Activated naive CD4-positive, alpha-beta T cell treated with anti-CD3 and anti-CD28 coated beads, Interleukin-2, amount 10 ng/mL, durations not matched to agents 7 days and 5 days (primary cell): Measurements from ENCODE around the gene SPIRE2.
"Not testable (repeated sequence)": the region's sequence is repeated elsewhere in the genome, so short reads cannot be mapped to it uniquely, and the experiment has no call there.

Experiments used
- CTCF ChIA-PET: fragments of 350-600 bp; sonication (Branson Sonifier 250); formaldehyde crosslinking; loops from one replicate; lab custom pipeline; 2021; ENCODE audit warnings: antibody characterized with exemption; lab: Charles Lee
- DNase-seq: peaks from one replicate; pipeline ENCODE4 v3.0.0-alpha.2; 2020
- H3K27ac Mint-ChIP-seq: one replicate; pipeline ENCODE4 v1.8.0; 2021; ENCODE audit warnings: mild to moderate bottlenecking, moderate library complexity, mixed read lengths
- H3K27me3 Mint-ChIP-seq: one replicate; pipeline ENCODE4 v1.8.0; 2021; ENCODE audit warnings: mild to moderate bottlenecking, mixed read lengths
- H3K36me3 Mint-ChIP-seq: one replicate; pipeline ENCODE4 v1.8.0; 2021; ENCODE audit warnings: mixed read lengths
- H3K4me1 Mint-ChIP-seq: one replicate; pipeline ENCODE4 v1.8.0; 2021; ENCODE audit warnings: mixed read lengths
- H3K4me3 Mint-ChIP-seq: one replicate; pipeline ENCODE4 v1.8.0; 2021; ENCODE audit warnings: mild to moderate bottlenecking, moderate library complexity, mixed read lengths
- H3K9me3 Mint-ChIP-seq: one replicate; pipeline ENCODE4 v1.8.0; 2021; ENCODE audit warnings: mixed read lengths

SPIRE2 gene

DNA sequence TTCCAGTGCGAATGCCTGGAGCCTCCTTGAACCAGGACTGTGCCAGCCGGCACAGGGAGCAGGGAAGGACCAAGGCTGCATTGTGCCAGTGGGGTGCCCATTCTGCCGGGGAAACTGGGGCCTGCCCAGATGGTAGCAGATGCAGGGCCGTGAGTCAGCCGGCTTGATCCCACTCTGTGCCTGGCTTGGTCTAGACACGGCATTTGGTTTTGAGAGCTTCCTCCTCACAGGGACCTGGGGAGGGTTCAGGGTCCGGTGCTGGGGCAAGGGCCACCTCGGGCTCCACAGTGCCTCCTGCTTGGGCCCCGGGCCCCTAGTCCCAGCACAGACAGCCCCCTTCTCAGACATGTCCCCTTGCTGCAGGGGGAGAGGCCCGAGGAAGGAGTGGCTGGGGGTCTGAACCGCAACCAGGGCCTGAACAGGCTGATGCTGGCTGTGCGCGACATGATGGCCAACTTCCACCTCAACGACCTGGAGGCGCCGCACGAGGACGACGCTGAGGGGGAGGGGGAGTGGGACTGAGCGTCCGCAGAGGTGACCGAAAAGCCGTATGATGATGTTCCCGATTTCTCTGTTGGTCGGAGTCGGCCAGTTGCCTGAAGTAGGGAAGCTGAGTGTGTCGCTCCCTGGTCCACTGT, 82.6 kb downstream of the SPIRE2 start:
- CTCF ChIA-PET = interaction anchor here (0.9 to 3.9 kb wide), 11 partner anchors 8 to 211 kb away, joined by 4 to 29 read pairs (median 5); partner anchors contain the start of genes MC1R and TUBB3
- Mint-ChIP-seq H3K27me3 (peaks cover 4% of the 10 kb centered on the region), H3K36me3 (peaks cover 40% of the 10 kb centered on the region), H3K4me3 (no peak overlapping the region), H3K4me1 (peaks cover 4% of the 10 kb centered on the region), H3K9me3 (no peaks in the 10 kb centered on the region), H3K27ac (no peak overlapping the region)
- DNase-seq = no peak

DNA sequence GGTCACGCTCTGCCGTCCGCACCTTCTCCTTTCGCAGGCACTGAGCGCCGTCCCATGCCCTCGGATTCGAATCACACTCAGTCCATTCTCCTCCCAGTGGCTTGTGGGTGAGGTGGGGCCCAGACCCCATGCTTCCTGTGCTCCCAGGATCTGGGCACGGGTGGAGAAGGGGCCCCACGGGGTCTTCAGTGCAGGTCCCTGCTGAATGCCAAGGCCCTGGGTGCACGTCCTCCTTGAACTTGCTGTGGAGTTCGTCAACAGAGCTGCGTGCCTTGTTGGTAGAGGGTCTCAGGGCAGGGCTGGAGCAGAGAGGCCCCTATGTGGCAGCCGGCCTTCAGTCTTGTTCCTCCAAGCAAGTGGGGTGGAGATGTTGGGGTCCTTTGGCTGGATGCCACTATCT, 83.1 kb downstream of the SPIRE2 start:
- CTCF ChIA-PET = interaction anchor here (1.8 to 3.9 kb wide), 2 partner anchors 12 to 205 kb away, joined by 16 to 29 read pairs; partner anchors contain the start of gene TUBB3
- H3K4me3 Mint-ChIP-seq = no peak overlapping the region

DNA sequence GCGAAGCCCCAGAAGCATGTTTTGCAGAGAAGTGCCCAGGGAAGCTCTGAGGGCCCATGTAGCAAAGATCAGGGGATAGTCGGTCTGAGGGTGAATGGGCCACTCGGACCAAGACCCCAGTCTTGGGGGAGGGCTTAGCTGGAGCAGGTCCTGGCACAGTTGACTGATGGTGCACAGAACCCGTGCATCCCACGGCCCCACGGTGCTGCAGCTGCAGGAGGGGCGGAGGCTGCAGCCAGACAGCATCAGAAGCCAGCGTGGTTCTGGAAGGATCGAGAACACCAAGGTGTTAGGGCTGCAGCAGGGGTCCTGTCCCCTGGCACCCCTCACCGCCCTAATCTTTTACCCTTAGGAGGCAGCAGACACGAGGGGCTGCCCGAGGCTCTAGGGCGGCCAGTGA, 83.9 kb downstream of the SPIRE2 start:
- Mint-ChIP-seq H3K27me3 (peaks cover 5% of the 10 kb centered on the region), H3K27ac (no peak overlapping the region)

More for the DNA sequence above, 83.1 kb downstream of the SPIRE2 start:
- H3K9me3 Mint-ChIP-seq = no peaks in the 10 kb centered on the region
- no peak overlapping the region for H3K27ac Mint-ChIP-seq
- no peak for DNase-seq
- peaks cover 5% of the 10 kb centered on the region for H3K27me3 Mint-ChIP-seq
- peaks cover 7% of the 10 kb centered on the region for H3K4me1 Mint-ChIP-seq
- peaks cover 34% of the 10 kb centered on the region for H3K36me3 Mint-ChIP-seq

DNA sequence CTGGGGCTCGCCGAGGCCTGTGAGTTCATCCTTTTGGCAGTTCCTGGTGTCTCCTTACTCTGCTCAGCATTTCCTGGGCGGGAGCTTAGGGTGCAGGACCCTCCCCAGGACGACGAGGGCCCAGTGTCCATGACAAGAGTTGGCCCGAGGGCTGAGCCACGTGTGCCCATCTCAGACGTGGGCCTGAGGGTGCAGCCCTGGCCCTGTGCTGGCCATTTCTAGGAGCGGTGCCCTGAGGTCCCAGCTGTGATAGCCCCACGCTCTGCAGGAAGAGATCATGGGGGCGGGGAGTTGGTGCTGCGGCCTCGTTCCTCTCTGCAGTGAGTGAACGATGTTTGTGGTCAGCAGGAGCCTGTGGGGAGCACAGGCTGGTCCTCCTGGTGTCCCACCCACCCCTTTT, 84.4 kb downstream of the SPIRE2 start:
- Mint-ChIP-seq H3K4me1 (peaks cover 14% of the 10 kb centered on the region), H3K4me3 (no peak overlapping the region), H3K9me3 (no peaks in the 10 kb centered on the region), H3K27me3 (peaks cover 6% of the 10 kb centered on the region), H3K27ac (no peak overlapping the region), H3K36me3 (peaks cover 26% of the 10 kb centered on the region)
- CTCF ChIA-PET = no interaction called here
- DNase-seq = no peak

More for the DNA sequence above, 83.9 kb downstream of the SPIRE2 start:
- DNase-seq = no peak
- no peak overlapping the region for H3K4me3 Mint-ChIP-seq
- H3K9me3 Mint-ChIP-seq = no peaks in the 10 kb centered on the region
- H3K4me1 Mint-ChIP-seq = peaks cover 10% of the 10 kb centered on the region
- H3K36me3 Mint-ChIP-seq = peaks cover 27% of the 10 kb centered on the region
- CTCF ChIA-PET = no interaction called here

DNA sequence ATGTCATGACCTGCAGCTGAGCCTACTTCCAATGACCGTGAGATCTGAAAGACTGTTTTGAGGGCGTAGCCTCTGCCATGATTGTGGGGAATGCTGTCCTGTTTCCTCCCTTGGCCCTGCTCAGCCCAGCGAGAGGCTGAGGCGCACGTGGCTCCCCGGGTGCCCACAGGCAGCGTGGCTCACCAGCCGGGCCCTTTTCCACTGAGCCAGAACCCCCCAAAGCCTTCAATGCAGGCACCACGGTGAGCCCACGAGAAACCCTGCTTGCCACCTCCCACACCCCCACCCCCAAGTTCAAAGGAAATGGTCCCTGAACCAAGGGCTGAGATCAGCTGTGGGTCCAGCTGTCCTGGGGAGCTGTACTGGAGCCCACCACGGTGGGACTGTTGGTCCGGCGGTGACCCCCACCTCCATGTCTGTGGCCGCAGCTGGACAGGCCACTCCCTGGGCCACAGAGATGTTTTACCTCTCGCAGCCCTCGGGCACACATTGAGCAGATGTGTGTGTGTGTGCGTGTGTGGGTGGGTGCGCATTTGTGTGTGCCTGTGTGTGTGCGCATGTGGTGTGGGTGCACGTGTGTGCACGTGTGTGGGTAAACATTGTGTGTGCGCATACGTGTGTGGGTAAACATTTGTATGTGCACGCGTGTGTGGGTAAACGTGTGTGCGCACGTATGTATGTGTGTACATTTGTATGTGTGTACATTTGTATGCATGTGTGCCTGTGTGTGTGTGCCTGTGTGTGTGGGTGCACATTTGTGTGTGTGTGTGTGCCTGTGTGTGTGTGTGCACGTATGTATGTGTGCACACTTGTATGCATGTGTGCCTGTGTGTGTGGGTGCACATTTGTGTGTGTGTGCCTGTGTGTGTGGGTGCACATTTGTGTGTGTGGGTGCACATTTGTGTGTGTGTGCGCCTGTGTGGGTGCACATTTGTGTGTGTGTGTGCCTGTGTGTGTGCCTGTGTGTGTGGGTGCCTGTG, 85.4 kb downstream of the SPIRE2 start:
- Mint-ChIP-seq H3K27me3 (peaks cover 17% of the 10 kb centered on the region), H3K36me3 (peaks cover 25% of the 10 kb centered on the region), H3K9me3 (no peaks in the 10 kb centered on the region), H3K4me3 (no peak overlapping the region), H3K27ac (no peak overlapping the region), H3K4me1 (peaks cover 24% of the 10 kb centered on the region)
- no peak for DNase-seq
- CTCF ChIA-PET = no interaction called here

DNA sequence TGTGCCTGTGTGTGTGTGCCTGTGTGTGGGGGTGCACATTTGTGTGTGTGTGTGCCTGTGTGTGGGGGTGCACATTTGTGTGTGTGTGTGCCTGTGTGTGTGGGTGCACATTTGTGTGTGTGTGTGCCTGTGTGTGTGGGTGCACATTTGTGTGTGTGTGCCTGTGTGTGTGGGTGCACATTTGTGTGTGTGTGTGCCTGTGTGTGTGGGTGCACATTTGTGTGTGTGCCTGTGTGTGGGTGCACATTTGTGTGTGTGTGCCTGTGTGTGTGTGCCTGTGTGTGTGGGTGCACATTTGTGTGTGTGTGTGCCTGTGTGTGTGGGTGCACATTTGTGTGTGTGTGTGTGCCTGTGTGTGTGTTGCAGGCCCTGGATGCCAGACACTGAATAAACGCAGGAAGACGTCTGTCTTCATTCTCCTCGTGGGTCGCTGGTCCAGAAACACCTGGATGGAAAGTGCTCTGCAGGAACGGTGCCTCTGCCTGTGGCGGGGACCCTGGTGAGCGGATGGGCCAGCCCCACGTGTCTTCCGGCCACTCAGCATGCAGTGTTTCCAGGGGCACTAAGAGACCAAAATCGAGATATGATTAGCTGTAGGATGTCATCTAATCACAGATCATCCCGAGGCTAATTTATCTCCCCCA, 86.5 kb downstream of the SPIRE2 start:
- H3K9me3 Mint-ChIP-seq, H3K4me3 Mint-ChIP-seq, DNase-seq, CTCF ChIA-PET, H3K27ac Mint-ChIP-seq: not testable (repeated sequence)
- H3K36me3 Mint-ChIP-seq = peaks cover 19% of the 10 kb centered on the region
- peaks cover 29% of the 10 kb centered on the region for H3K4me1 Mint-ChIP-seq
- H3K27me3 Mint-ChIP-seq = peaks cover 28% of the 10 kb centered on the region

DNA sequence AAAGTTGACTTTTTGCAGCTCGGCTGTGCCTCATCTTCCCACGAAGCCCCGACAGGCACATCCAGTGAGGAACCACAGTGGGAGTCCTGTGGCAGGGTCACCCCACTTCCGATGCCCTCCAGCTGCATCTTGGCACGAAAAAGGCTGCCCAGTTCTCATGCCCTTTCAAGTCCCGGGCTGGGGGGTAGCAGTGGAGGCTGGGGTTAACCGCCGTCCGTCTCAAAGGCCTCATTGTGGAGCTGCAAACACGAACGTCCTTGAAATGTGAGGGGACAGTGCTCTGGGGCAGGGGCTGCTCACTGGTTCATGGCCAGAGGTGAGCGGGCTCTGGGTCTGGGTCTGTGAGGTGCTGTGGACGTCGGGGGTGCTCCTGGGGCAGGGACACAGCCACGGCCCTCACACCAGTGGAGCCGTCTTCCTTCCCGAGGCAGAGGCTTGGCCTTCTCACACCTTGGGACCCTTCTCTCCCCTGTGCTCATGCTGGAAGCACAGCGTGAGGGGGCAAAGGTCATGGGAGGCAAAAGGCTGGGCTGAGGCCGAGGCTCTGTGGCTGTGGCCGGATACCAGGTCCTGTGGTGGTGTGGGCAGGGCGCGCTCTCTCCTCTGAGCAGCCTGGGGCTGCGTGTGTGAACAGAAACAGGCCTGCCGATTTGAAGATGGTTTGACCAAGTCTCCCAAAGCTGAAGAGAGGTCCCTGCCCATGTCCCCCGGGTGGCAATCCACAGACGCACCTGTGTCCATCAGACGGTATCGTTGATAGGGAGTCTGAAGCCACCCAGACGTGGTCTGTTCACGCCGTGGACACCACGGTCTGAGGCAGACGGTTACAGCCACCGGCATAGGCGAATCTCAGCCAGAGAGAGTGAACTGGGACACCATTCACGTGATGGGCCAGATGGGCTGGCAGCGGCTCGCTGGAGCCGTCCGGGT, 87.3 kb downstream of the SPIRE2 start:
- Mint-ChIP-seq H3K4me3 (no peak overlapping the region), H3K36me3 (peaks cover 18% of the 10 kb centered on the region), H3K27ac (no peak overlapping the region), H3K27me3 (peaks cover 36% of the 10 kb centered on the region), H3K9me3 (no peaks in the 10 kb centered on the region), H3K4me1 (peaks cover 33% of the 10 kb centered on the region)
- CTCF ChIA-PET = no interaction called here
- DNase-seq = no peak

DNA sequence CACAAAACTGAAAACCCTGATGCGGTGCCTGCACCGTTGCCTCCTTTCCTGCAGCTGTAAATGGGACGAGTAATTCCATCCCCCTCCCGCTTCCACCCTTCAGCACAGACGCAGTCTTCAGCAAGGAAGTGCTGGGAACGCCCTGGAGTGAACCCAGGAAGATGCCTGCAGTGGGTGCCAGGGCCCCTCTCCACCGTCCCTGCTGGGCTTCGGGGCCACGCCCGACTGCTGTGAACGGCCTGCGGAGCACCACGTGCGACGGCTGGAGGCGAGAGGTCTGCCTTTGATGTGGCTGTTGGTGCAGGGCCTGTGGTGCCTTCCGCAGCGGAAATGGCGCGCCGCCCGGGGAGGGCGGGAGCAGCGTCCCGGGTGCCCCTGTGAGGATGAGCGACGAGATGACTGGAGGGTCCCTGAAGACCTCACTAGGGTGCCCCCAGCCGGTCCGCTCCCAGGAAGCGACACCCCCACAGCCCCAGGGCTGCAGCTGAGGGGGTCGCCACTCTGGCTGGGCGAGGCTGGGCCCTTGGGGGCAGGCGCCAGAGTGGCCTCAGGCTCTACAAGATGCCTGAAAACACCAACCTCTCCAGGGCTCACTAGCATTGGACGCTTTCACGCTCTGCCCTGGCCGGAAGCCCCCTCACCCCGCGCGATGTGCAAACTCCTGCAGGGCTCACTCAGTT, 89.6 kb downstream of the SPIRE2 start:
- peak overlapping the region; percentile 86 for H3K27ac Mint-ChIP-seq
- H3K4me3 Mint-ChIP-seq = peak overlapping the region; percentile 65
- CTCF ChIA-PET = interaction anchor here (1.3 to 1.5 kb wide), 3 partner anchors 8 to 212 kb away, joined by 4 to 7 read pairs (median 7); no protein-coding TSS in a partner anchor
- no peaks in the 10 kb centered on the region for H3K9me3 Mint-ChIP-seq
- peak; percentile 92 for DNase-seq
- H3K27me3 Mint-ChIP-seq = peaks cover 59% of the 10 kb centered on the region
- H3K36me3 Mint-ChIP-seq = peaks cover 12% of the 10 kb centered on the region
- H3K4me1 Mint-ChIP-seq = peaks cover 55% of the 10 kb centered on the region

DNA sequence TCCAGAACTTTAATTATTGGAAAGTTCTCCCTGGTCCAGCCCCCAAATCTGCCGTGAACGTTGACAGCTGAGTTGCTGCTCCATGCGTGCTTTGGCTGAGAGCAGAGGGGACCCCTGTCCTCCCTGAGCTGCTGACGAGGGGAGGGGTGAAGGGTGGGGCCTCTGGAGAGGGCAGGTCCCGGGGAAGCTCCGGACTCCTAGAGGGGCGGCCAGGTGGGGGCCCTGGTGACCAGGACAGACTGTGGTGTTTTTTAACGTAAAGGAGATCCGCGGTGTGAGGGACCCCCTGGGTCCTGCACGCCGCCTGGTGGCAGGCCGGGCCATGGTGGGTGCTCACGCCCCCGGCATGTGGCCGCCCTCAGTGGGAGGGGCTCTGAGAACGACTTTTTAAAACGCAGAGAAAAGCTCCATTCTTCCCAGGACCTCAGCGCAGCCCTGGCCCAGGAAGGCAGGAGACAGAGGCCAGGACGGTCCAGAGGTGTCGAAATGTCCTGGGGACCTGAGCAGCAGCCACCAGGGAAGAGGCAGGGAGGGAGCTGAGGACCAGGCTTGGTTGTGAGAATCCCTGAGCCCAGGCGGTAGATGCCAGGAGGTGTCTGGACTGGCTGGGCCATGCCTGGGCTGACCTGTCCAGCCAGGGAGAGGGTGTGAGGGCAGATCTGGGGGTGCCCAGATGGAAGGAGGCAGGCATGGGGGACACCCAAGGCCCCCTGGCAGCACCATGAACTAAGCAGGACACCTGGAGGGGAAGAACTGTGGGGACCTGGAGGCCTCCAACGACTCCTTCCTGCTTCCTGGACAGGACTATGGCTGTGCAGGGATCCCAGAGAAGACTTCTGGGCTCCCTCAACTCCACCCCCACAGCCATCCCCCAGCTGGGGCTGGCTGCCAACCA, 90.4 kb downstream of the SPIRE2 start, which contains the start of gene MC1R:
Gene MC1R, plus strand, starts transcription at position 410 of the 895 bp plus-strand sequence. Its CDS starts 397 bp downstream, at position 807.
- peak within 1 kb of the TSS; percentile 65 for H3K4me3 Mint-ChIP-seq

DNA sequence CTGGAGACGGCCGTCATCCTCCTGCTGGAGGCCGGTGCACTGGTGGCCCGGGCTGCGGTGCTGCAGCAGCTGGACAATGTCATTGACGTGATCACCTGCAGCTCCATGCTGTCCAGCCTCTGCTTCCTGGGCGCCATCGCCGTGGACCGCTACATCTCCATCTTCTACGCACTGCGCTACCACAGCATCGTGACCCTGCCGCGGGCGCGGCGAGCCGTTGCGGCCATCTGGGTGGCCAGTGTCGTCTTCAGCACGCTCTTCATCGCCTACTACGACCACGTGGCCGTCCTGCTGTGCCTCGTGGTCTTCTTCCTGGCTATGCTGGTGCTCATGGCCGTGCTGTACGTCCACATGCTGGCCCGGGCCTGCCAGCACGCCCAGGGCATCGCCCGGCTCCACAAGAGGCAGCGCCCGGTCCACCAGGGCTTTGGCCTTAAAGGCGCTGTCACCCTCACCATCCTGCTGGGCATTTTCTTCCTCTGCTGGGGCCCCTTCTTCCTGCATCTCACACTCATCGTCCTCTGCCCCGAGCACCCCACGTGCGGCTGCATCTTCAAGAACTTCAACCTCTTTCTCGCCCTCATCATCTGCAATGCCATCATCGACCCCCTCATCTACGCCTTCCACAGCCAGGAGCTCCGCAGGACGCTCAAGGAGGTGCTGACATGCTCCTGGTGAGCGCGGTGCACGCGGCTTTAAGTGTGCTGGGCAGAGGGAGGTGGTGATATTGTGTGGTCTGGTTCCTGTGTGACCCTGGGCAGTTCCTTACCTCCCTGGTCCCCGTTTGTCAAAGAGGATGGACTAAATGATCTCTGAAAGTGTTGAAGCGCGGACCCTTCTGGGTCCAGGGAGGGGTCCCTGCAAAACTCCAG, 91.5 kb downstream of the SPIRE2 start:
- CTCF ChIA-PET = interaction anchor here (1.4 to 1.5 kb wide), 2 partner anchors 10 to 13 kb away, joined by 7 read pairs; no protein-coding TSS in a partner anchor
- Mint-ChIP-seq H3K4me1 (peaks cover 59% of the 10 kb centered on the region), H3K4me3 (no peak overlapping the region), H3K27ac (no peak overlapping the region), H3K9me3 (no peaks in the 10 kb centered on the region), H3K36me3 (peaks cover 4% of the 10 kb centered on the region), H3K27me3 (peaks cover 75% of the 10 kb centered on the region)
- DNase-seq = no peak

More for the DNA sequence above, 90.4 kb downstream of the SPIRE2 start, which contains the start of gene MC1R:
- no peak for DNase-seq
- peaks cover 55% of the 10 kb centered on the region for H3K4me1 Mint-ChIP-seq
- H3K27ac Mint-ChIP-seq = peak within 1 kb of the TSS; percentile 86
- peaks cover 7% of the 10 kb centered on the region for H3K36me3 Mint-ChIP-seq
- peaks cover 64% of the 10 kb centered on the region for H3K27me3 Mint-ChIP-seq
- CTCF ChIA-PET = interaction anchor here (1.3 to 1.5 kb wide), 3 partner anchors 8 to 213 kb away, joined by 4 to 7 read pairs (median 7); no protein-coding TSS in a partner anchor
- no peaks in the 10 kb centered on the region for H3K9me3 Mint-ChIP-seq

DNA sequence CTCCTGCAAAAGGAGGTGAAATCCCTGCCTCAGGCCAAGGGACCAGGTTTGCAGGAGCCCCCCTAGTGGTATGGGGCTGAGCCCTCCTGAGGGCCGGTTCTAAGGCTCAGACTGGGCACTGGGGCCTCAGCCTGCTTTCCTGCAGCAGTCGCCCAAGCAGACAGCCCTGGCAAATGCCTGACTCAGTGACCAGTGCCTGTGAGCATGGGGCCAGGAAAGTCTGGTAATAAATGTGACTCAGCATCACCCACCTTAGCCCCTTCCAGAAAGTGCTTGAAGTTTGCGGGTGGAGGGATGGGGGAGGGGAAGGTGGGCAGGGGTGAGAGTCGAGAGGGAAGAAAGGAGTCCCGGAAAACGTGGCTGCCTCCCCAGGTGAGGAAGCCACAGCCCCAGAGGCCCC, 92.4 kb downstream of the SPIRE2 start:
- Mint-ChIP-seq H3K4me1 (peaks cover 62% of the 10 kb centered on the region), H3K27me3 (peaks cover 81% of the 10 kb centered on the region), H3K36me3 (no peaks in the 10 kb centered on the region), H3K4me3 (no peak overlapping the region), H3K9me3 (no peaks in the 10 kb centered on the region), H3K27ac (no peak overlapping the region)
- DNase-seq = no peak
- CTCF ChIA-PET = no interaction called here
